Measurements from ENCODE around the gene AK9.
"Not testable (repeated sequence)": the region's sequence is repeated elsewhere in the genome, so short reads cannot be mapped to it uniquely, and the experiment has no call there.

AK9 gene

DNA sequence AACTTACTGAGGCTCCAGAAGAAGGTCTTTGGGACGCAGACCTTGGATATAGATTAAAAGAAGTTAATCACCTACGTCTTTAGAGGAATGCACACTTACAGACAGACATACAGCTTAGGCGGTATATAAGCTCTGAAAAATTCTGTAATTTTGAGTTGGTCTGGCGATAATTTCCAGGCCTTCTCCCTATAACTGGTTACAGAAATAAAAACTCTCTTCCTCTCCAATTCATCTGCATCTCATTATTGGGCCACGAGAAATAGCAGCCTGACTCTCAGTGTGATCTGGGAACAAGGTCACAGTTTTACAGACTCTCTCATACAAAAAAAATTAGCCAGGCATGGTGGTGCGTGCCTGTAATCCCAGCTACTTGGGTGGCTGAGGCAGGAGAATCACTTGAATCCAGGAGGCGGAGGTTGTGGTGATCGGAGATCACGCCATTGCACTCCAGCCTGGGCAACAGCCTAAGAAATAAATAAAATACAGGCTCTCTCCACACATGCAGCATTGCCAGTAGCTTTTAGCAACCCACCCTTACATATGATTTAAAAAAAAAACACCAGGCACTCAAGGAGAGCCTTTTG is 212.7 kb downstream of the AK9 start:
- Mint-ChIP-seq H3K9me3 (ENCODE audit: low read depth) (no peaks in the 10 kb centered on the region), H3K36me3 (peaks cover 33% of the 10 kb centered on the region), H3K4me1 (ENCODE audit: low read depth) (peaks cover 78% of the 10 kb centered on the region), H3K27me3 (no peaks in the 10 kb centered on the region), H3K27ac (peak overlapping the region; percentile 84), H3K4me3 (peak overlapping the region; percentile 99)

DNA sequence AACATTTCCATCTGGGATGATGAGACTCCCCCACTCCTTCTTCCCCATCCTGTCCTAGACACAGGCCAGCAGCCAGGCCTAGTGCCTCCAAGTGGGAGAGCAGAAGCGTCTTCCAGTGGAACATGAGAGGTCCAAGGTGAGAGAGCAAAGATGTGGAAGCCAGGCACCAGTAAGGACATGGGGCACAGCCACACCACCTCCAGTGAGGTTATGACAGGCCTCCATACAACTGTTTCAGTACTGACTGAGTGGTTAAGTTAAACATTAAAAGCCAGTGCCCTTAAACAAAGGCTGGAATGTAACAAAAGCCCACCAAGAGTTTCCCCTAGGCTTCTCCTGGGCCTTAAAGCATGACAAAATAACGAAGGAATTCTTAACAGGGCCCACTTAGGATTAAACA is 213.3 kb downstream of the AK9 start:
- Mint-ChIP-seq H3K27ac (peak overlapping the region; percentile 84), H3K4me1 (ENCODE audit: low read depth) (peaks cover 84% of the 10 kb centered on the region), H3K4me3 (peak overlapping the region; percentile 99), H3K9me3 (ENCODE audit: low read depth) (no peaks in the 10 kb centered on the region), H3K27me3 (no peaks in the 10 kb centered on the region), H3K36me3 (peaks cover 34% of the 10 kb centered on the region)

DNA sequence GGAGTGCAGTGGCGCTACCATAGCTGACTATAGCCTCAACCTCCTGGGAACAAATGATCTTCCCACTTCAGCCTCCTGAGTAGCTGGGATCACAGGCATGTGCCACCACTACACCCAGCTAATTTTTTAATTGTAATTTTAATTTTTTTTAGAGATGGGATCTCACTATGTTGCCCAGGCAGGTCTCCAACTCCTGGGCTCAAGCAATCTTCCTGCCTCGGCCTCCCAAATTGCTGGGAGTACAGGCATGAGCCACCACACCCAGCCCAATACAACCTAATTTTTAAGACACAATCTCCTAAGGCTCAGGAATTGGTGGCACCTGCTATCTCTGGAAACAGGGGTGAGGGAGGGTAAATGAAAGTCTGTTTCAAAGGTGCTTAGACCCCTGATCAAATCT is 213.8 kb downstream of the AK9 start:
- no peaks in the 10 kb centered on the region for H3K27me3 Mint-ChIP-seq
- peaks cover 87% of the 10 kb centered on the region for H3K4me1 Mint-ChIP-seq (ENCODE audit: low read depth)
- H3K36me3 Mint-ChIP-seq, result peaks cover 37% of the 10 kb centered on the region
- peak overlapping the region; percentile 99 for H3K4me3 Mint-ChIP-seq
- H3K27ac Mint-ChIP-seq, result peak overlapping the region; percentile 84
- H3K9me3 Mint-ChIP-seq (ENCODE audit: low read depth), result no peaks in the 10 kb centered on the region

DNA sequence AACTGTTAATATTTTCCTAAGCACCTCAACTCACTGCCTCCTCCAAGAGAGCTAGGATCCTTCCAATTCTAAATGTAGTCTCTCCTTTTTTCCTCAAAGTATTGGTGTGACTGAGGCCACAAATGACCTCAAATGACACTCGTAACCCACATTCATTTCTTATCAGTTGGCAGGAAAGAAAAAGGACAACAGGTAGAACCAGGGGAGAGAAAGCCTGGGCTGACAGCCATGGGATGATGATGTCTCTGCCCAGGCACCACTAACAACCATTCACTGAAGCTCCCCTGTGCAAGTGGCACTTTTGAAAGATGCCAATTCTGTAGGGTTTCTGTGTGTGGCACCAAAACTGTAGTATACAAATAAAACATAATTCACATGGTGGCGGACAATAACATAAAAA is 215.4 kb downstream of the AK9 start:
- Mint-ChIP-seq H3K36me3 (peaks cover 32% of the 10 kb centered on the region), H3K4me3 (peak overlapping the region; percentile 40), H3K27ac (peak overlapping the region; percentile 50), H3K4me1 (ENCODE audit: low read depth) (peaks cover 84% of the 10 kb centered on the region), H3K9me3 (ENCODE audit: low read depth) (no peaks in the 10 kb centered on the region), H3K27me3 (no peaks in the 10 kb centered on the region)

DNA sequence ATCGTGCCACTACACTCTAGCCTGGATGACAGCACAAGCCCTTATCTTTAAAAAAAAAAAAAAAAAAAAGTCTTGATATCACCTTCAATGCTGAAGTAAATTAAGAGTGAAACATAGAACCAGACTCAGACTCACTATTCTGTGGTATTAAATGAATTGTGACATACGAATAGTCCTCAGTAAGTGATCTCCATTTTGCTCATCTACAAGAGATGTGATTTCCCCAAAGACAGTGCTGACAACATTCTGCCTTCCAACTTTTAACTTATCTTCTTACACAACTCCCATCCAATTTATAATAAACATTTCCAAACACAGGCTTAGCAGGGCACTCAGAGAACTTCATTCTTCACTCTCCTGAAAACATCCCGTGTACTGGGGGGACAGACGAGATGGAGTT is 216.0 kb downstream of the AK9 start:
- peaks cover 83% of the 10 kb centered on the region for H3K4me1 Mint-ChIP-seq (ENCODE audit: low read depth)
- peak overlapping the region; percentile 50 for H3K4me3 Mint-ChIP-seq
- peak overlapping the region; percentile 22 for H3K27ac Mint-ChIP-seq
- H3K27me3 Mint-ChIP-seq, result no peaks in the 10 kb centered on the region
- no peaks in the 10 kb centered on the region for H3K9me3 Mint-ChIP-seq (ENCODE audit: low read depth)
- H3K36me3 Mint-ChIP-seq, result peaks cover 31% of the 10 kb centered on the region

DNA sequence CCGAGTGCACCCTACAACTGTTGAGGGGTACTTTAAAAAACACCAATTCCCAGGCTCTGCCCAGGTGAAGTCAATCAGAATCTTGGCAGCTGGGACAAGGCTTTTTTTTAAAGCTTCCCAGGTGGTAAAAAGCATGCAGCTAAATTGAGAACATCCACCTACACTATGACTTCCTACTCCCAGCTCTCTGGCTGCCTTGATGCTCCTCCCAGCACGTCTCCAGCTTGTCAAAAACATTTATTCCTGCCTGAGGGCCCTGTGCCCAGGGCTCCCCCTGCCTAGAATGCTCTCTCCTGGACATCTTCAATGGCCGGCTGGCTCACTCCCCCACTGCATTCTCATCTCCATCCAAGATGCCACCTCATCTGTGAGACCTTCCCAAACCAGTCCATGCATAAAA is 217.9 kb downstream of the AK9 start:
- Mint-ChIP-seq H3K4me1 (ENCODE audit: low read depth) (peaks cover 83% of the 10 kb centered on the region), H3K9me3 (ENCODE audit: low read depth) (no peaks in the 10 kb centered on the region), H3K36me3 (peaks cover 31% of the 10 kb centered on the region), H3K27me3 (no peaks in the 10 kb centered on the region), H3K27ac (peak overlapping the region; percentile 62), H3K4me3 (peak overlapping the region; percentile 34)

DNA sequence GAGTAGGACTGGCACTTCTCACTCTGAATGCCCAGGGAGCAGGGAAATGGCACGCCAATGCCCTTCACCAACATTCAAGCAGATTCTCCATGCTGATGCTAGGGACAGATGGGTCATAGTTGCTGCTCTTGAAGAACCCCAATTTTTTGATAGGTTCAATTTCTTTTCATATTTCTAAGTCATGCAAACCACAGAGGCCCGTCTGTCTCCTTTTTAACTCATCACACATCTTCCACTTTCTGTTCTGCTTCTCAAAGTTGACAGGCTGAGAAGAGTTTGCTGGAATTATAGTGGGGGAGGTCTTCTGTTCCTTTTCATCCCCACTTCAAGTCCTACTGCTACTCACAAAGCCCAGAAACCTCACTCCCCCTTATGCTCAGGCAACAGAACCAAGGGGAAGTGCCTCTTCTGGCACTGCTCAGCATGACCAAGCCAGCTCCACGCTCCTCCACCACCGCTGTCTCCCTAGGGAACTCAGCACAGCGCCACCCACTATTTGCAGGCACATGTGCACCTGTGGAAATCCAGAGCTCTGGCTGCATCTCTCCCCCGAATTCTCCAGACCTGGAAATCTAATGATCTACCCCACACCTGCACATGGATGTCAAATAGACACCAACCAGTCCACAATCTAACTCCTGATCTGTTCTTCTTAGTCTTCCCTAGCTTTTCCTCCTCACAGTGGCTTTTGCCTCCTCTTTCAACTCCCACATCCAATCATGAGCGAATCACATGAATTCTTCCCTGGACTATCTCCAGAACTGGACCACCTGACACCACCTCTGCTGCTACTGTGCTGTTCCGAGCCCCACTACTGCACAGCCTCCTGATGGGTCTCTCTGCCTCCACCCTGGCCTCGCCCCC is 218.6 kb downstream of the AK9 start:
- Mint-ChIP-seq H3K36me3 (peaks cover 34% of the 10 kb centered on the region), H3K27ac (peak overlapping the region; percentile 81), H3K9me3 (ENCODE audit: low read depth) (no peaks in the 10 kb centered on the region), H3K27me3 (no peaks in the 10 kb centered on the region), H3K4me1 (ENCODE audit: low read depth) (peaks cover 83% of the 10 kb centered on the region), H3K4me3 (peak overlapping the region; percentile 38)

DNA sequence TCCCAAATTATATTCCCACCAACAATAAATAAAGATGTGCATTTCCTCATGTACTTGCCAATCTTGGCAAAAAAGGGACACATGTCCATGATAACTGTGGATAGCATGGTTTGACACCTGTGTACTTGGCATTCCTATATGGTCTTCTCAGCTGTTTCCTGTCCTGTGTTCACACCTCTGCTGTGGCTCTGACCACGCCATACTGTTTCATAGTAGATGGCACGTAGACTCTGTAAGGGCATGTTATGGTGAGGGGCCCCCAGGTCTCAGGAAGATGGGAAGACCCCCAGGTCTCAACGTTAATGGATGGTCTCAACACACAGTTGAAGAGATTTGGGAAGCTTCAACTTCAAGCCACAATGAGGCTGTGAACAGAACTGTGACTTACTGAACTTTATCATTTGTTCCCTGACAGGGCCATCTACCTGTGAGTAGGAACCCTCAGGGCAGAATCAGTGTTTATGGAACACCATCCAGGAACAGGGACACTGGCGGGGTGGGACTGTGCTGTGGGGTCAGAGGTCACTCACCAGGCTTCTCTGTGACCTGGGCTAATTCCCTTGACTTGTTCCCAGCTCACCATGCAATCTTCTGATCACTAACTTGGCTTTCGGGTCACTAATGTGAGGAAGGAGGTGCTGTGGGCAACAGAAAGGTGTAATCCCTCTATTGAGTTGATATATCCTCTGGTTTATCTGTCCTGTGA is 219.7 kb downstream of the AK9 start:
- Mint-ChIP-seq H3K27ac (peak overlapping the region; percentile 81), H3K4me1 (ENCODE audit: low read depth) (peaks cover 76% of the 10 kb centered on the region), H3K4me3 (no peak overlapping the region), H3K36me3 (peaks cover 34% of the 10 kb centered on the region), H3K9me3 (ENCODE audit: low read depth) (no peaks in the 10 kb centered on the region), H3K27me3 (no peaks in the 10 kb centered on the region)

DNA sequence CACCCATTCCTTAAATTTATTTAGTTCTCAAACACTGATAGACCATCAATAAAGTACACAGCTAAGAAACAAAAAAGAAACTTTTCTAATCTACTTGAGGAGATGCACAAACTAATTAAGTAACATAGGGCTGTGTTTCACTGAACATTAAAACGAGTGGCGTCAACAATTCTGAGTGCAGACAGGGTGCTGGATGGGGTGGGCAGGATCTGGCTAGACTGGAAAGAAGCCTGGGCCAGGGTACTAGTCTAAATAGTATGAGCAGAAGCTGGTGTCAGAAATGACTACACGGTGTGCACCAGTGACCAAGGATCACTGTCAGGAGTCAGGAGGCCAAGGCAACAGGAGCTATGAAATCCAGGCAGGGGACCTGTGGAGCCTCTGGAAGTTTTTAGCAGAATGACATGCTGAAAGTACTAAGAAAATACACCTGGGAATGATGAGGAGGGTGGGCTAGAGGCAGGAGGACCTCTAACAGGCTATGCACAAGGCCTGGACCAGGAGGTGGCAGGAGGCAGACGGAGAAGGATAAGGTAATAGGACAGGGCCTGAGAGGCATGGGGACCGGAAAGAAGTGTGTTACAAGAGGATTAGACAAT is 221.3 kb downstream of the AK9 start:
- Mint-ChIP-seq H3K4me3 (no peak overlapping the region), H3K27me3 (no peaks in the 10 kb centered on the region), H3K36me3 (peaks cover 32% of the 10 kb centered on the region)

DNA sequence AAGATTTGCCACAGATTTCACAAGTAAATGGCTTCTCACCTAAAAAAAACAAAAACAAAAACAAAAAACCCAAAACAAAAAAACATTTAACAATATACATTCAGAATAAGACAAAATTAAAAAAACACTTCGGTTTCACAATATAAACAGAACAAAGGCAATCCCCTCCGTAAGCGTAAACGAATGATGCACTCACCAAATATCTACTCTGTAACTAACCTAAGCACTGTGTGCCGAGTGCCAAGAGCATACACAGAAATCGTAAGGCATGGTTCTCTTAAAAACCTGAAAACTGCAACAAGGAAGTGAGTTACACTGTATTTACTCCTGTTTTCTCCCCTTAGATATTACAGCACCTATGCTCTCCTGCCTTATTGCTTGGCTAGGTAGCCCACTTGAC is 223.3 kb downstream of the AK9 start:
- Mint-ChIP-seq H3K36me3 (peaks cover 26% of the 10 kb centered on the region), H3K27me3 (no peaks in the 10 kb centered on the region), H3K9me3 (ENCODE audit: low read depth) (no peaks in the 10 kb centered on the region), H3K27ac (peak overlapping the region; percentile 30), H3K4me1 (ENCODE audit: low read depth) (peaks cover 69% of the 10 kb centered on the region), H3K4me3 (no peak overlapping the region)

More for the DNA sequence above, 221.3 kb downstream of the AK9 start:
- no peaks in the 10 kb centered on the region for H3K9me3 Mint-ChIP-seq (ENCODE audit: low read depth)
- peak overlapping the region; percentile 64 for H3K27ac Mint-ChIP-seq
- peaks cover 74% of the 10 kb centered on the region for H3K4me1 Mint-ChIP-seq (ENCODE audit: low read depth)

DNA sequence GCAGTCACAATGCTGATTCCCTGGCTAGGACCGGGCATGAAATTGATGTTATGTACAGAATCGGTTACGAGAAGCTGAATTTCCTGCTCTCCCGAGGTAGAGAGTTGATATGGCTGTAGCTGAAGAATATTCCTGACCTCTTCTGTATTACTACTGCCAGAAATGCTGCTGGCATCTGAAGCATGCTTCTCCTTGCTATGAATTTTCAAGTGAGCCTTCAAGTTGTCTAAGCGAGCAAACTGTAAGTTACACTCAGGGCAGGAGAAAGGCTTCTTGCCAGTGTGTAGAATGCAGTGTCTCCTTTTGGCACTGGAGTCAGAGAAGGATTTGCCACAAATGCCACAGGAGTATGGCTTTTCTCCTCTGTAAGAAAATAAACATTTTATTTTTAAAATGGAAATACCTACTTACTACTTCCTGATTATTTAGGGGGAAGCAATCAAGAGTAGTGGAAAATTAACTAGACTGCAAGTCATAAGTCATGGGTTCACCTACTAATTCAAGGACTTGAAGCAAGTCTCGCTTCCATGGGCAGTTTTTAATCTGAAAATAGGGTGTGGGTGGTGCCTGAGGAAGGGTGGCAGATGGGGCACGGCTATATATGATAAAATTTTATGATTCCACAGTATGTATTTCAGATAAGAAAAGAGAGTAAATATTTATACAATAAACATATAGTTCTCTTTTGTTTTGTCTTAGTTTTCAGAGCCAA is 224.6 kb downstream of the AK9 start:
- H3K9me3 Mint-ChIP-seq (ENCODE audit: low read depth), result no peaks in the 10 kb centered on the region
- peaks cover 64% of the 10 kb centered on the region for H3K4me1 Mint-ChIP-seq (ENCODE audit: low read depth)
- no peaks in the 10 kb centered on the region for H3K27me3 Mint-ChIP-seq
- peaks cover 29% of the 10 kb centered on the region for H3K36me3 Mint-ChIP-seq
- H3K4me3 Mint-ChIP-seq, result no peak overlapping the region
- H3K27ac Mint-ChIP-seq, result no peak overlapping the region

DNA sequence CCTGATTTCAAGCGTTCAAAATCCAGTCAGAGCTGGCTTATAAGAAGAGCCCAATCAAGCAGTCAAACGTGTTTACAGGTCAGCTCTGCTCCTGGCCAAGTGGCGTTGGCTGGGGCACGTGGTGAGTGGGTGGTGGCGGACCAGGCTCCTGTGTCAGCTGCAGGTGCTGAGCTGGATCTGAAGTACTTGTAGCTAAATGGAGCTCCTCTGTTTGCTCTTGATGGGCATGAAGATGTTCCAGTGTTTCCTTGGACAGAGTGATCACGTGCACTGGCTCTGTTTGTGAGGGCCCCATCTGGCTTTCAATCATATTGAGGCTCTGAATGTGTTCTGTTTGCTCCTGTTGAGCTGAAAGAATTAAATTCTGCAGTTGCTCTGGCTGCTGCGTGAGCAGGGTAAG is 225.2 kb downstream of the AK9 start:
- H3K4me1 Mint-ChIP-seq (ENCODE audit: low read depth), result peaks cover 65% of the 10 kb centered on the region
- H3K27me3 Mint-ChIP-seq, result no peaks in the 10 kb centered on the region
- H3K9me3 Mint-ChIP-seq (ENCODE audit: low read depth), result no peaks in the 10 kb centered on the region
- peak overlapping the region; percentile 72 for H3K27ac Mint-ChIP-seq
- H3K36me3 Mint-ChIP-seq, result peaks cover 33% of the 10 kb centered on the region
- H3K4me3 Mint-ChIP-seq, result no peak overlapping the region

DNA sequence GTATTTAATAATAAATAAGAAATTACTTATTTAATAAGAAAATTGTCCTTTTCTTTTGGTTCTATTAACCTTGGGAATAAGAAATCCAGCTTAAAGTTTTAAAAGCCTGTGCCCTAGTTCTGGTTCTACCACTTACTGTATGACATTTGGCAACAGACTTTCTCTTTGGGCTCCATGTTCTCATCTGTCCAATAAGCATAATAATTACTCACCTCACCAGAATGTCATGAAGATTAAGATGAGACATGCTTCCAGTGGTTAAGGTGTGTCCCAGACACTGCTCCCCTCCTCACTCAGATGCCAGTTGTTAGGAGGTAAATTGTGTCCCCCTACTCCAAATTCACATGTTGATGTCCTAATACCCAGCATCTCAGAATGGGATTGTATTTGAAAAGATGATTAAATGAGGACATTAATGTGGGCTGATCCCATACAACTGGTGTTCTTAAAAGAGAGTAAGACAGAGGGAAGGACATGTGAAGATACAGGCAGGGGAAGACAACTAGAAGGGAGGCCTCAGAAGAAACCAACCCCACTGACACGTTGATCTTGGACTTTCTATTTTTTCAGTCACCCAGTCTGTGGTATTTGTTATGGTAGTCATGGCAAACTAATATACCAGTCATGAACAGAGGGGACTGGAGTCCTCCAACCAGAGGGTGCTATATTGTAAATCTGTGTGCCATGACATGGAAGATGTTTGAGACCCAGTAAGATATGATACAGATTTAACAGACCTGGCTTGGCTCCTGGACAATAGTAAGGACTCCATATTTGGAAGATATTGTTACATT is 229.1 kb downstream of the AK9 start:
- H3K4me1 Mint-ChIP-seq (ENCODE audit: low read depth), result peaks cover 67% of the 10 kb centered on the region
- H3K27me3 Mint-ChIP-seq, result no peaks in the 10 kb centered on the region
- peak overlapping the region; percentile 78 for H3K27ac Mint-ChIP-seq

DNA sequence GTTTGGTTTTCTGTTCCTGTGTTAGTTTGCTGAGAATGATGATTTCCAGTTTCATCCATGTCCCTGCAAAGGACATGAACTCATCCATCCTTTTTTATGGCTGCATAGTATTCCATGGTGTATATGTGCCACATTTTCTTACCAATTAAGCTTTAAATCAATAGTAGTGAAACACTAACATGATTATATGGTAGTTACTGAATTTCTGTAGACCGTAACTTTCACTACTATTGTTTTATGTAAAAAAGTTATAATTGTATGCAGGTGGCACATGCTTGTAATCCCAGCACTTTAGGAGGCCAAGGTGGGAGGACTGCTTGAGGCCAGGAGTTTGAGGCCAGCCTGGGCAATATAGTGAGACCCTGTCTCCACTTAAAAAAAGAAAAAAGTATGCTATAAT is 229.8 kb downstream of the AK9 start:
- Mint-ChIP-seq H3K36me3 (peaks cover 18% of the 10 kb centered on the region), H3K4me1 (ENCODE audit: low read depth) (peaks cover 74% of the 10 kb centered on the region), H3K27ac (peak overlapping the region; percentile 41)
- H3K27me3 Mint-ChIP-seq; H3K4me3 Mint-ChIP-seq; H3K9me3 Mint-ChIP-seq (ENCODE audit: low read depth): not testable (repeated sequence)

More for the DNA sequence above, 229.1 kb downstream of the AK9 start:
- H3K9me3 Mint-ChIP-seq (ENCODE audit: low read depth), result no peaks in the 10 kb centered on the region
- H3K36me3 Mint-ChIP-seq, result peaks cover 18% of the 10 kb centered on the region
- peak overlapping the region; percentile 15 for H3K4me3 Mint-ChIP-seq
